HFFc6 (cell line): ENCODE measurements around the gene PARP6. TPM values are rescaled to one million over a fixed set of nuclear protein-coding genes. Genes with fewer than 3 reads are reported as not detected.

ENCODE experiments used
- DNase-seq: peaks from one replicate; pipeline ENCODE4 v3.0.0-alpha.2; 2018
- H3K27ac Mint-ChIP-seq: 2 replicates; pipeline ENCODE4 v1.8.0; 2020; ENCODE audit warnings: mild to moderate bottlenecking, mixed read lengths
- H3K27me3 Mint-ChIP-seq: 2 replicates; pipeline ENCODE4 v1.8.0; 2021; ENCODE audit warnings: mild to moderate bottlenecking, moderate library complexity, mixed read lengths; ENCODE audit not compliant: insufficient read depth
- H3K36me3 Mint-ChIP-seq: 2 replicates; pipeline ENCODE4 v1.8.0; 2021; ENCODE audit warnings: low read depth, mixed read lengths
- H3K4me1 Mint-ChIP-seq: 2 replicates; pipeline ENCODE4 v1.8.0; 2020; ENCODE audit warnings: low read depth, mixed read lengths
- H3K4me3 Mint-ChIP-seq: 2 replicates; pipeline ENCODE4 v1.8.0; 2020; ENCODE audit warnings: mild to moderate bottlenecking, moderate library complexity, mixed read lengths
- H3K9me3 Mint-ChIP-seq: 2 replicates; pipeline ENCODE4 v1.8.0; 2020; ENCODE audit warnings: mild to moderate bottlenecking, mixed read lengths
- total RNA-seq, 6 experiments: library from RNA; stranded (reverse); fragmentation: NEBNext Ultra II Directional; extraction: Animal tissue kit (Norgen Biotek cat#: 25700); gene quantifications; 2 replicates in 1 of 6; 3 replicates in 5 of 6; pipeline ENCODE4 v1.2.3, GENCODE V29; 2021
- TF ChIP-seq, protein P1 (sequence below): fragments of 200-600 bp; sonication (generic); IDR thresholded peaks from 2 replicates; pipeline ENCODE4 v1.5.0; 2021; ENCODE audit warnings: antibody characterized with exemption, mild to moderate bottlenecking

Gene PARP6
- total RNA-seq, 6 experiments from 2014 or later, result 21.6 to 27.8 (median 24.6) TPM

DNA sequence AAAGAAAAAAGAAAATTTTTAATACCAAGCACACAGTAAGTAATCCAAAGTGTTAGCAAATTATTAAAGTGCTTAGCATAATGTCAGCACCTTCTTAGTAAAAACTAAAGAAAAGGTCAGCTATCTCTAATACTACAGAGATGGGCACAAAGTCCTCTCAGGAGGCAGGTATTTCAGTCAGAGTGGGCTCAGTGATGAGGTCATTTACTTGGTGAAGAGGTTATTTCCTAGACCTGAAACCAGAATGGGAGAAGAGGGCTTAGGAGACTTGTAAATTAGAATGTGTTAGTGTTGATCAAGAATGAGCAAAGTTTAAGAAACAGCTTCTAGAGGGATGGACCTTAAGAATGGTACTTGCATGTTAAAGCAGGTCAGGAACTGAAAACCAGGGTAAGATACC is 32.7 kb downstream of the PARP6 start:
- peaks cover 34% of the 10 kb centered on the region for H3K36me3 Mint-ChIP-seq
- peak overlapping the region; percentile 10; the same call in 1 of the 2 replicates for H3K27ac Mint-ChIP-seq
- peaks cover 1% of the 10 kb centered on the region; the same call in 1 of the 2 replicates for H3K27me3 Mint-ChIP-seq
- peaks cover 42% of the 10 kb centered on the region for H3K4me1 Mint-ChIP-seq
- H3K9me3 Mint-ChIP-seq, result no peaks in the 10 kb centered on the region
- TF ChIP-seq, protein P1, sequence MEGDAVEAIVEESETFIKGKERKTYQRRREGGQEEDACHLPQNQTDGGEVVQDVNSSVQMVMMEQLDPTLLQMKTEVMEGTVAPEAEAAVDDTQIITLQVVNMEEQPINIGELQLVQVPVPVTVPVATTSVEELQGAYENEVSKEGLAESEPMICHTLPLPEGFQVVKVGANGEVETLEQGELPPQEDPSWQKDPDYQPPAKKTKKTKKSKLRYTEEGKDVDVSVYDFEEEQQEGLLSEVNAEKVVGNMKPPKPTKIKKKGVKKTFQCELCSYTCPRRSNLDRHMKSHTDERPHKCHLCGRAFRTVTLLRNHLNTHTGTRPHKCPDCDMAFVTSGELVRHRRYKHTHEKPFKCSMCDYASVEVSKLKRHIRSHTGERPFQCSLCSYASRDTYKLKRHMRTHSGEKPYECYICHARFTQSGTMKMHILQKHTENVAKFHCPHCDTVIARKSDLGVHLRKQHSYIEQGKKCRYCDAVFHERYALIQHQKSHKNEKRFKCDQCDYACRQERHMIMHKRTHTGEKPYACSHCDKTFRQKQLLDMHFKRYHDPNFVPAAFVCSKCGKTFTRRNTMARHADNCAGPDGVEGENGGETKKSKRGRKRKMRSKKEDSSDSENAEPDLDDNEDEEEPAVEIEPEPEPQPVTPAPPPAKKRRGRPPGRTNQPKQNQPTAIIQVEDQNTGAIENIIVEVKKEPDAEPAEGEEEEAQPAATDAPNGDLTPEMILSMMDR, result no peak
- no peak overlapping the region for H3K4me3 Mint-ChIP-seq
- DNase-seq, result no peak

DNA sequence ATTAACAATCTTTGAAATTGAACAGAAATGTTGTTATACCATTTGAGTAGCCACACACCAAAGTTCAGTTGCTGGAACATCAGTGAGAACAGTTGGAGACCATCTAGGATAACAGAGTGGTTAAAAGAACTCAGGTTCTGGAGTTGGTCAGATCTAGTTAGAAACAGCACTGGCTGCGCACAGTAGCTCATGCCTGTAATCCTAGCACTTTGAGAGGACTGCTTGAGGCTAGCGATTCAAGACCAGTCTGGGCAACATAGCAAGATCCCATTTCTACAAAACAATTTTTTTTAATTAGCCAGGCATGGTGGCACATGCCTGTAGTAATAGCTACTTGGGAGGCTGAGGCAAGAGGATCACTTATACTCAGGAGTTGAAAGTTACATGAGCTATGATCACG is 33.8 kb downstream of the PARP6 start:
- Mint-ChIP-seq H3K36me3 (peaks cover 23% of the 10 kb centered on the region), H3K4me3 (no peak overlapping the region), H3K9me3 (no peaks in the 10 kb centered on the region), H3K27me3 (peaks cover 1% of the 10 kb centered on the region; the same call in 1 of the 2 replicates), H3K27ac (peak overlapping the region; percentile 98; the same call in 1 of the 2 replicates), H3K4me1 (peaks cover 44% of the 10 kb centered on the region)
- TF ChIP-seq, protein P1, result no peak
- DNase-seq, result no peak

DNA sequence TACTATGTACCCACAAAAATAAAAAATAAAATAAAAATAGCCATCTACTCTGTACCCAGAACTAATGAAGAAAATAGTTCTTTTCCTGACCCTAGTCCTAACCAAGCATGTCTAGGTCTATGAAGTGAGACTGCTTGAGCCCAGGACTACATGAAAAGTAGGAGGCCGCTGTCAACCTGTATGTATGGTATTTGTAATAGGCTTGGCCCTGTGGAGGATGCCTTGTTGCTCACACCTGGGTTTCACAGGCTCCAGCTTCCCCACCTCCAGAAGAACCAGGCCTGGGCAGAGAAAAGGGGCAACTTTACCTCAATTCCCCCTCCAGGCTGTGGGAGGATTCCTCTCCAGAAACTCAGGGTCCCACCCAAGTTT is 34.5 kb downstream of the PARP6 start:
- peak overlapping the region; percentile 98 for H3K27ac Mint-ChIP-seq
- no peaks in the 10 kb centered on the region for H3K9me3 Mint-ChIP-seq

DNA sequence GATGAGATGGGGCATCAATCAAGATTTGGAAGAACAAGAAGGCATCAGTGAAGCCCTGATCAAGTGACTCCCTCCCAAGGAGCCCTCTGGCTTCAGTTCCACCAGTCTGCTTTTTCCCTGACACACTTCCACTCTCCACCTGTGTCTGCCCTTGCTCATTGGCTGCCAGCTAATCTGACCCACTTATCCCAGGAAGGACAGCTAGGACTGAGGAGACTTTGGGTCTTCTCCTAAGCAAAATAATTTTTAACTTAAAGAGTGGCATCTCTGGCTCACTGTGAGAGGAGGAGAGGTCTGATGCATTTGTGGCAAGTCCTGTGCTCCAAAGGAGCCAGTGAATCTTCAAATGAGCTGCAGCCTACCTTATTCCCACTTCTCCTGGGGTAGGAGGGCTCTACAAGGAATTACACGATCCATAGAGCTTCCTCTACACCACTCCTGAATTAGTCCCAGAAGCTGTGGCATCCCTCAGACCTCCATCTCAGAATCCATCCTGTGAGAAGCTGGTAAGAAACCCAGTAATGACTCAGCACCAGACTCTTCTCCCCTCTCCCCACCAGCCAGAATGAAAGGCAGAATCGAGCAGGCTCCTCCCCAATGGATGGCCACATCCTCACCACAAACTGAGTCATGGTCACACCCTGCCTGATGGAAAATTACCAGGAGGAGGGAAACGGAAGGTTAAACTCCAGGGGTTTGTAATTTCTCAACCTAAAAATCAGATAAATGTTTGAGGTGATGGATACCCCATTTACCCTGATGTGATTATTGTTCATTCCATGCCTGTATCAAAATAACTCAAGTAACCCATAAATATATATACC is 35.1 kb downstream of the PARP6 start:
- peaks cover 14% of the 10 kb centered on the region for H3K36me3 Mint-ChIP-seq
- peak overlapping the region; percentile 98 for H3K27ac Mint-ChIP-seq
- H3K4me1 Mint-ChIP-seq, result peaks cover 50% of the 10 kb centered on the region
- peak; percentile 97 for DNase-seq
- TF ChIP-seq, protein P1, result no peak
- peaks cover 1% of the 10 kb centered on the region; the same call in 1 of the 2 replicates for H3K27me3 Mint-ChIP-seq
- peak overlapping the region; percentile 89 for H3K4me3 Mint-ChIP-seq
- H3K9me3 Mint-ChIP-seq, result no peaks in the 10 kb centered on the region

More for the DNA sequence above, 34.5 kb downstream of the PARP6 start:
- Mint-ChIP-seq H3K27me3 (peaks cover 1% of the 10 kb centered on the region; the same call in 1 of the 2 replicates), H3K4me3 (peak overlapping the region; percentile 89; the same call in 1 of the 2 replicates), H3K4me1 (peaks cover 44% of the 10 kb centered on the region), H3K36me3 (peaks cover 19% of the 10 kb centered on the region)
- no peak for DNase-seq
- TF ChIP-seq, protein P1, result no peak

DNA sequence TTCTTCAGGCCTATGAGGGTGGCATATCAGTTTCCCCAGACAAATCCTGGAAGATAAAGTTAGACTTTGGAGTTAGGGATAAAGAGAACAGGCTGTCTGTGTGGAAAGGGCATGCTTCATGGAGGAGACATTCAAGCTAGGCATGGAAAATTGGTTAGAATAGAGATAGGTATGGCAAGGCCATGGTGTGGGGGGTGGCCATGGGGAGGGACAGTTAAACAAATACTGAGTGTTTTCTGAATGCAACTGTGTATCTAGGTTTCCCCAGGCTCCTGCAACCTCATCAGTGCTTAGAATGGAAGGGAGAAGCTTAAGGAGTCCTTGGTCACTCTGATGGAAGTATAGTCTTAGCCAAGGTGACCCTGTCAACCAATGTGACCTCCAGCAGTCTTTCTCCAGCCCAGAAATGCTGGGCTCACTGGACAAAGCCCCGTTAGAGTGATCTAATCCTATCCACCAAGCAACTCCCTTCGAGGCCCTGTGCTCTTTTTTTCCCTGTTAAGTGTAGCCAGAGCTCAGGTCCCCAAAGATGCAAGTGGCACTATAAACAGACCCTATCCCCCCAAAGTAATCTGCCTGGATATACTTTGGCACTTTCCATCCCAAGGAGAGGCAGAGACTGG is 35.9 kb downstream of the PARP6 start:
- Mint-ChIP-seq H3K27ac (peak overlapping the region; percentile 98), H3K4me3 (peak overlapping the region; percentile 89), H3K9me3 (no peaks in the 10 kb centered on the region), H3K4me1 (peaks cover 58% of the 10 kb centered on the region), H3K27me3 (peaks cover 1% of the 10 kb centered on the region; the same call in 1 of the 2 replicates), H3K36me3 (peaks cover 7% of the 10 kb centered on the region)
- DNase-seq, result no peak
- TF ChIP-seq, protein P1, result no peak
